H9 (cell line): Measurements from ENCODE around the gene ATCAY. TPM values are rescaled to one million over a fixed set of nuclear protein-coding genes. Genes with fewer than 3 reads are reported as not detected.

Source experiments
- DNase-seq: peaks from one replicate; pipeline ENCODE4 v3.0.0-alpha.2; 2017
- H2AFZ ChIP-seq: one replicate; pipeline ENCODE4 v1.6.1; 2013; ENCODE audit warnings: mild to moderate bottlenecking, low read length, control low read depth, moderate library complexity
- H2AK5ac ChIP-seq: 2 replicates; pipeline ENCODE4 v1.6.1; 2013; ENCODE audit warnings: low read length, control low read depth, mixed read lengths; ENCODE audit not compliant: insufficient read length
- H2BK120ac ChIP-seq: one replicate; pipeline ENCODE4 v1.6.1; 2013; ENCODE audit warnings: low read depth, mild to moderate bottlenecking, low read length, control low read depth, inconsistent platforms; ENCODE audit not compliant: poor library complexity, severe bottlenecking
- H2BK12ac ChIP-seq: 2 replicates; pipeline ENCODE4 v1.6.1; 2013; ENCODE audit warnings: low read length, control low read depth, mixed read lengths, low read depth; ENCODE audit not compliant: insufficient read length
- H2BK15ac ChIP-seq: 2 replicates; pipeline ENCODE4 v1.6.1; 2013; ENCODE audit warnings: low read depth, low read length, control low read depth
- H2BK20ac ChIP-seq: one replicate; pipeline ENCODE4 v1.6.1; 2013; ENCODE audit warnings: low read depth, mild to moderate bottlenecking, low read length, control low read depth, inconsistent platforms; ENCODE audit not compliant: poor library complexity, severe bottlenecking
- H2BK5ac ChIP-seq: 2 replicates; pipeline ENCODE4 v1.6.1; 2013; ENCODE audit warnings: low read length, control low read depth, mixed read lengths; ENCODE audit not compliant: insufficient read length
- H3K14ac ChIP-seq: 2 replicates; pipeline ENCODE4 v1.6.1; 2013; ENCODE audit warnings: low read length, control low read depth; ENCODE audit not compliant: insufficient read depth
- H3K18ac ChIP-seq: 2 replicates; pipeline ENCODE4 v1.6.1; 2013; ENCODE audit warnings: low read depth, mild to moderate bottlenecking, mixed read lengths, low read length, control low read depth; ENCODE audit not compliant: insufficient read length
- H3K23ac ChIP-seq: 2 replicates; pipeline ENCODE4 v1.6.1; 2013; ENCODE audit warnings: low read length, control low read depth, mixed read lengths, low read depth; ENCODE audit not compliant: insufficient read length
- H3K23me2 ChIP-seq: 2 replicates; pipeline ENCODE4 v1.6.1; 2013; ENCODE audit warnings: low read depth, mild to moderate bottlenecking, mixed read lengths, low read length, control low read depth; ENCODE audit not compliant: insufficient read length, poor library complexity, severe bottlenecking
- H3K27ac ChIP-seq: 2 replicates; pipeline ENCODE4 v1.5.1; 2013; ENCODE audit warnings: low read length, control low read depth, mixed read lengths, low read depth; ENCODE audit not compliant: insufficient read length
- H3K27me3 ChIP-seq: 2 replicates; pipeline ENCODE4 v1.6.1; 2013; ENCODE audit warnings: low read length, control low read depth, inconsistent platforms; ENCODE audit not compliant: insufficient read depth
- H3K4ac ChIP-seq: 2 replicates; pipeline ENCODE4 v1.6.1; 2013; ENCODE audit warnings: low read depth, mild to moderate bottlenecking, control low read depth, inconsistent platforms, low read length, moderate library complexity
- H3K4me1 ChIP-seq: 2 replicates; pipeline ENCODE4 v1.6.1; 2013; ENCODE audit warnings: low read length, control low read depth, inconsistent platforms; ENCODE audit not compliant: insufficient read depth
- H3K4me2 ChIP-seq: 2 replicates; pipeline ENCODE4 v1.6.1; 2013; ENCODE audit warnings: low read length, control low read depth, mixed read lengths; ENCODE audit not compliant: insufficient read length, insufficient read depth
- H3K56ac ChIP-seq: 2 replicates; pipeline ENCODE4 v1.6.1; 2013; ENCODE audit warnings: low read depth, mild to moderate bottlenecking, mixed read lengths, low read length, control low read depth; ENCODE audit not compliant: insufficient read length
- H3K79me1 ChIP-seq: 2 replicates; pipeline ENCODE4 v1.6.1; 2013; ENCODE audit warnings: low read depth, mild to moderate bottlenecking, moderate library complexity, low read length, control low read depth, inconsistent platforms; ENCODE audit not compliant: insufficient read depth, poor library complexity, severe bottlenecking
- H3K79me2 ChIP-seq: 2 replicates; pipeline ENCODE4 v1.6.1; 2013; ENCODE audit warnings: low read length, control low read depth, inconsistent platforms; ENCODE audit not compliant: insufficient read depth
- H3K9ac ChIP-seq: 2 replicates; pipeline ENCODE4 v1.6.1; 2013; ENCODE audit warnings: low read length, control low read depth, mixed read lengths; ENCODE audit not compliant: insufficient read length; ENCODE audit errors: extremely low read depth
- H3K9me3 ChIP-seq: one replicate; pipeline ENCODE4 v1.6.1; 2013; ENCODE audit warnings: low read depth, low read length, inconsistent platforms; ENCODE audit not compliant: control insufficient read depth
- H3T11ph ChIP-seq: one replicate; pipeline ENCODE4 v1.6.1; 2013; ENCODE audit warnings: mild to moderate bottlenecking, low read length, control low read depth, inconsistent platforms
- H4K20me1 ChIP-seq: one replicate; pipeline ENCODE4 v1.6.1; 2013; ENCODE audit not compliant: control insufficient read depth, insufficient read length, insufficient read depth
- H4K5ac ChIP-seq: 2 replicates; pipeline ENCODE4 v1.6.1; 2013; ENCODE audit warnings: low read depth, mild to moderate bottlenecking, mixed read lengths, low read length, control low read depth; ENCODE audit not compliant: insufficient read length
- H4K8ac ChIP-seq: replicated peaks from 2 replicates; pipeline ENCODE4 v1.6.1; 2013; ENCODE audit warnings: low read length, control low read depth, mixed read lengths, low read depth; ENCODE audit not compliant: insufficient read length
- H4K91ac ChIP-seq: 2 replicates; pipeline ENCODE4 v1.6.1; 2013; ENCODE audit warnings: low read depth, mild to moderate bottlenecking, moderate library complexity, mixed read lengths, low read length, control low read depth; ENCODE audit not compliant: insufficient read length
- H3K27ac Mint-ChIP-seq, 3 experiments: 2 replicates in 2 of 3; 3 replicates in 1 of 3; pipeline ENCODE4 v1.8.0; 2020 to 2021; ENCODE audit warnings: mixed read lengths in 3 of 3, mild to moderate bottlenecking in 1 of 3, moderate library complexity in 1 of 3
- H3K27me3 Mint-ChIP-seq: 2 replicates; pipeline ENCODE4 v1.8.0; 2021; ENCODE audit warnings: low read depth, mild to moderate bottlenecking, moderate library complexity, mixed read lengths
- H3K36me3 Mint-ChIP-seq, 3 experiments: 2 replicates in 2 of 3; 3 replicates in 1 of 3; pipeline ENCODE4 v1.8.0; 2020 to 2021; ENCODE audit warnings: low read depth in 3 of 3, mixed read lengths in 3 of 3; ENCODE audit not compliant: insufficient read depth in 1 of 3
- H3K4me1 Mint-ChIP-seq, 2 experiments: 2 replicates each; pipeline ENCODE4 v1.8.0; 2020; ENCODE audit warnings: mixed read lengths in 2 of 2
- H3K4me3 Mint-ChIP-seq, 2 experiments: 2 replicates in 1 of 2; 3 replicates in 1 of 2; pipeline ENCODE4 v1.8.0; 2020 to 2021; ENCODE audit warnings: mild to moderate bottlenecking in 2 of 2, mixed read lengths in 2 of 2, moderate library complexity in 1 of 2
- H3K9me3 Mint-ChIP-seq, 2 experiments: 2 replicates in 1 of 2; 3 replicates in 1 of 2; pipeline ENCODE4 v1.8.0; 2020; ENCODE audit warnings: mild to moderate bottlenecking in 2 of 2, mixed read lengths in 2 of 2, moderate library complexity in 1 of 2
- CTCF ChIP-seq: fragments of 200-600 bp; sonication (generic); conservative IDR thresholded peaks from 3 replicates; pipeline ENCODE4 v1.8.0; 2021; ENCODE audit warnings: antibody characterized with exemption, mild to moderate bottlenecking
- WGBS: extraction: QIAGEN DNeasy Blood & Tissue Kit; methylation state at CpG from one replicate; pipeline ENCODE4 v1.1.7; 2013; ENCODE audit warnings: missing lambda C conversion rate, low lambda C conversion rate, mixed read lengths; ENCODE audit not compliant: insufficient read length; ENCODE audit errors: extremely low coverage; 5-methylcytosine and 5-hydroxymethylcytosine counted together
- total RNA-seq: library from RNA; stranded (reverse); gene quantifications from 2 replicates; pipeline ENCODE4 v1.2.1, GENCODE V29; 2021

Gene ATCAY
- total RNA-seq, 1 experiment from 2014 or later = 12.2 TPM

- H2AK5ac ChIP-seq = no peak overlapping the region
- no peaks in the 10 kb centered on the region for H3K27me3 ChIP-seq
- no peak overlapping the region for H3K27ac Mint-ChIP-seq
- no peak overlapping the region for H2BK5ac ChIP-seq
- H3K4ac ChIP-seq = no peak overlapping the region
- H3K4me2 ChIP-seq = no peak overlapping the region
- no peak overlapping the region for H3T11ph ChIP-seq
- no peaks in the 10 kb centered on the region for H3K79me1 ChIP-seq
- no peak overlapping the region for H3K27ac ChIP-seq
- H4K91ac ChIP-seq = no peak overlapping the region
- no peak overlapping the region for H2BK12ac ChIP-seq
- H4K20me1 ChIP-seq = no peaks in the 10 kb centered on the region
- H4K5ac ChIP-seq = no peak overlapping the region
- no peaks in the 10 kb centered on the region for H3K4me1 ChIP-seq
- H2BK20ac ChIP-seq = no peak overlapping the region
- WGBS = no CpG with 5 or more reads among the region's 86 CpGs
- no peak overlapping the region for H3K56ac ChIP-seq
- H3K23me2 ChIP-seq = no peaks in the 10 kb centered on the region
- peak; percentile 33 for DNase-seq
- H3K4me3 Mint-ChIP-seq = no peak overlapping the region
- no peak for TF ChIP-seq CTCF
- H3K9ac ChIP-seq = no peak overlapping the region
- H3K79me2 ChIP-seq = no peaks in the 10 kb centered on the region
- no peak overlapping the region for H4K8ac ChIP-seq
- no peak overlapping the region for H3K14ac ChIP-seq
- H2BK15ac ChIP-seq = no peak overlapping the region
- H3K18ac ChIP-seq = no peak overlapping the region
- H3K23ac ChIP-seq = no peak overlapping the region
- H3K4me1 Mint-ChIP-seq = no peaks in the 10 kb centered on the region
- H3K27me3 Mint-ChIP-seq = no peaks in the 10 kb centered on the region
- no peaks in the 10 kb centered on the region for H3K9me3 Mint-ChIP-seq
- H2AFZ ChIP-seq = no peak overlapping the region
- H2BK120ac ChIP-seq = no peak overlapping the region
- no peaks in the 10 kb centered on the region for H3K9me3 ChIP-seq
- H3K36me3 Mint-ChIP-seq = peaks cover 19 to 52% (median 40%) of the 10 kb centered on the region in 3 experiments; a peak in 6 of 7 replicates
Measured at GRCh38 chr19:3958836-3959765, 78.6 kb downstream of the ATCAY start.
